ENCODE data around the gene RPH3AL.

- TF ChIP-seq CTCF (IDR thresholded peaks at IDR 0.05; ENCODE audit: low read depth, low read length) (no peak), MYC (IDR thresholded peaks at IDR 0.05; ENCODE audit: low read depth, low read length) (no peak), POLR2A (IDR thresholded peaks at IDR 0.05; ENCODE audit: extremely low read depth, insufficient read length) (no peak)
These were observed 99.3 kb downstream of the RPH3AL start for GRCh38 chr17:253091-253846.

All from NB4 (cell line).